GM12878 (cell line): ENCODE results near the gene TOP2A.

Experiments
- CREB1 ChIP-seq: IDR thresholded peaks from 2 replicates; pipeline ENCODE4 v1.6.1; 2012; ENCODE audit warnings: low read depth, mild to moderate bottlenecking, inconsistent platforms
- FOXK2 ChIP-seq: fragments of 450-650 bp; IDR thresholded peaks from 2 replicates; pipeline ENCODE4 v1.6.1; 2017; ENCODE audit warnings: mild to moderate bottlenecking, moderate library complexity
- FOXM1 ChIP-seq: IDR thresholded peaks from 2 replicates; pipeline ENCODE4 v1.6.1; 2012; ENCODE audit warnings: low read depth, mild to moderate bottlenecking, inconsistent platforms, low read length, moderate library complexity
- POLR2A ChIP-seq: IDR thresholded peaks from 2 replicates; pipeline ENCODE4 v1.6.1; 2011; ENCODE audit warnings: low read depth, mild to moderate bottlenecking, low read length
- TAF1 ChIP-seq: IDR thresholded peaks from 2 replicates; pipeline ENCODE4 v1.6.1; 2011; ENCODE audit warnings: mild to moderate bottlenecking, low read depth, low read length, borderline replicate concordance
- YY1 ChIP-seq: IDR thresholded peaks from 2 replicates; pipeline ENCODE4 v1.6.1; 2011; ENCODE audit warnings: low read depth, mild to moderate bottlenecking, low read length
- TF ChIP-seq, protein P1 (sequence below), 3 experiments: IDR thresholded peaks in 2 of 3; conservative IDR thresholded peaks in 1 of 3; 2 replicates each; pipeline ENCODE4 v1.5.1; 2011; ENCODE audit warnings: low read depth in 3 of 3, low read length in 3 of 3, mild to moderate bottlenecking in 3 of 3, control low read depth in 2 of 3, moderate library complexity in 2 of 3, inconsistent platforms in 1 of 3, mixed read lengths in 1 of 3; ENCODE audit not compliant: control insufficient read depth in 2 of 3, insufficient read depth in 1 of 3; ENCODE audit errors: extremely low read depth in 1 of 3

DNA sequence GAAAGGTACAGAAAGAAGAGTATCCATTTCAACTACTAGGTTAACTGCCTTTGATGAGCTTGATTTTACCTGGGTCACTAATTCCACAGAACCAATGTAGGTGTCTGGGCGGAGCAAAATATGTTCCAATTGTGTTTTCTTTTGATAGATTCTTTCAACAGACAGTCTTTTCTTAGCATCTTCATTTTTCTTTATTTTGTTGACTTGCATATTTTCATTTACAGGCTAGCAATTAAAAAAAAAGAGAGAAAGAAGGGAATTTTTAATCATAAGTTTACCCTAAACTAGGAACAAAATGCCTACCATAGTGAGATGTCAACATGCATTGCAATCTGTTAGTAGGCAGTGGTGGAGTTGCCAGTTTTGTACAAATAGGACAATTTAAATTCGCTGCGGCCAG is 1.0 kb downstream of the TOP2A start:
- TF ChIP-seq FOXM1, result no peak
- TF ChIP-seq TAF1, result no peak
- TF ChIP-seq CREB1, result no peak
- TF ChIP-seq, protein P1, sequence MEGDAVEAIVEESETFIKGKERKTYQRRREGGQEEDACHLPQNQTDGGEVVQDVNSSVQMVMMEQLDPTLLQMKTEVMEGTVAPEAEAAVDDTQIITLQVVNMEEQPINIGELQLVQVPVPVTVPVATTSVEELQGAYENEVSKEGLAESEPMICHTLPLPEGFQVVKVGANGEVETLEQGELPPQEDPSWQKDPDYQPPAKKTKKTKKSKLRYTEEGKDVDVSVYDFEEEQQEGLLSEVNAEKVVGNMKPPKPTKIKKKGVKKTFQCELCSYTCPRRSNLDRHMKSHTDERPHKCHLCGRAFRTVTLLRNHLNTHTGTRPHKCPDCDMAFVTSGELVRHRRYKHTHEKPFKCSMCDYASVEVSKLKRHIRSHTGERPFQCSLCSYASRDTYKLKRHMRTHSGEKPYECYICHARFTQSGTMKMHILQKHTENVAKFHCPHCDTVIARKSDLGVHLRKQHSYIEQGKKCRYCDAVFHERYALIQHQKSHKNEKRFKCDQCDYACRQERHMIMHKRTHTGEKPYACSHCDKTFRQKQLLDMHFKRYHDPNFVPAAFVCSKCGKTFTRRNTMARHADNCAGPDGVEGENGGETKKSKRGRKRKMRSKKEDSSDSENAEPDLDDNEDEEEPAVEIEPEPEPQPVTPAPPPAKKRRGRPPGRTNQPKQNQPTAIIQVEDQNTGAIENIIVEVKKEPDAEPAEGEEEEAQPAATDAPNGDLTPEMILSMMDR (IDR thresholded peaks at IDR 0.05 in 2 of 3, conservative IDR thresholded peaks at IDR 0.05 in 1 of 3; ENCODE audit: control insufficient read depth in 2 of 3, extremely low read depth in 1 of 3, insufficient read depth in 1 of 3, low read depth in 3 of 3, low read length in 3 of 3), result no peak
- no peak for TF ChIP-seq YY1
- TF ChIP-seq POLR2A, result no peak
- TF ChIP-seq FOXK2, result no peak
